Stimulated activated CD4-positive, alpha-beta T cell treated with anti-CD3 and anti-CD28 coated beads, Interleukin-4, amount 100 ng/mL, for 48 hours (primary cell): ENCODE measurements around the gene PRKCSH.
A peak's percentile ranks its signal among the peaks of the same experiment; 100 is the strongest.
"Not testable (repeated sequence)": the region's sequence is repeated elsewhere in the genome, so short reads cannot be mapped to it uniquely, and the experiment has no call there.

ENCODE experiments used
- DNase-seq, 2 donors: peaks; one replicate each; pipeline ENCODE4 v3.0.0-alpha.2; 2020; ENCODE audit warnings: low read depth in 2 of 2

PRKCSH gene

GRCh38 chr19:11475343-11475742, 39.9 kb downstream of the PRKCSH start:
- DNase-seq, result not testable (repeated sequence)

GRCh38 chr19:11475861-11476260, 40.4 kb downstream of the PRKCSH start:
- no peak for DNase-seq

GRCh38 chr19:11478167-11479089, 43.0 kb downstream of the PRKCSH start:
- DNase-seq, result no peak

GRCh38 chr19:11479090-11479897, 43.9 kb downstream of the PRKCSH start:
- DNase-seq, result peak; percentile 24 to 26

- no peak for DNase-seq
Measured at GRCh38 chr19:11479898-11480714, 44.7 kb downstream of the PRKCSH start.

- no peak for DNase-seq
Measured at GRCh38 chr19:11480715-11481533, 45.5 kb downstream of the PRKCSH start, which contains the start of gene ELAVL3. TSS of gene ELAVL3 (minus strand) at chr19:11481046. CDS start at chr19:11480608, 438 bp downstream.

GRCh38 chr19:11481534-11482383, 46.3 kb downstream of the PRKCSH start:
- DNase-seq, result peak; percentile 74 to 78

- peak; percentile 85 to 90 for DNase-seq
Measured at GRCh38 chr19:11482384-11483050, 47.1 kb downstream of the PRKCSH start.

GRCh38 chr19:11483366-11484111, 48.1 kb downstream of the PRKCSH start:
- no peak for DNase-seq

- DNase-seq, result no peak
Measured at GRCh38 chr19:11485245-11485837, 49.9 kb downstream of the PRKCSH start.

GRCh38 chr19:11486661-11487503, 51.4 kb downstream of the PRKCSH start:
- DNase-seq, result no peak

GRCh38 chr19:11489378-11489777, 53.9 kb downstream of the PRKCSH start:
- no peak for DNase-seq

- no peak for DNase-seq
Measured at GRCh38 chr19:11494634-11495285, 59.3 kb downstream of the PRKCSH start.

GRCh38 chr19:11495481-11495880, 60.0 kb downstream of the PRKCSH start:
- no peak for DNase-seq

- DNase-seq, result no peak
Measured at GRCh38 chr19:11495885-11496284, 60.5 kb downstream of the PRKCSH start.

- DNase-seq, result peak; percentile 61 to 72
Measured at GRCh38 chr19:11496391-11497163, 61.1 kb downstream of the PRKCSH start.
